Measurements from ENCODE around the gene CHID1.

DNA sequence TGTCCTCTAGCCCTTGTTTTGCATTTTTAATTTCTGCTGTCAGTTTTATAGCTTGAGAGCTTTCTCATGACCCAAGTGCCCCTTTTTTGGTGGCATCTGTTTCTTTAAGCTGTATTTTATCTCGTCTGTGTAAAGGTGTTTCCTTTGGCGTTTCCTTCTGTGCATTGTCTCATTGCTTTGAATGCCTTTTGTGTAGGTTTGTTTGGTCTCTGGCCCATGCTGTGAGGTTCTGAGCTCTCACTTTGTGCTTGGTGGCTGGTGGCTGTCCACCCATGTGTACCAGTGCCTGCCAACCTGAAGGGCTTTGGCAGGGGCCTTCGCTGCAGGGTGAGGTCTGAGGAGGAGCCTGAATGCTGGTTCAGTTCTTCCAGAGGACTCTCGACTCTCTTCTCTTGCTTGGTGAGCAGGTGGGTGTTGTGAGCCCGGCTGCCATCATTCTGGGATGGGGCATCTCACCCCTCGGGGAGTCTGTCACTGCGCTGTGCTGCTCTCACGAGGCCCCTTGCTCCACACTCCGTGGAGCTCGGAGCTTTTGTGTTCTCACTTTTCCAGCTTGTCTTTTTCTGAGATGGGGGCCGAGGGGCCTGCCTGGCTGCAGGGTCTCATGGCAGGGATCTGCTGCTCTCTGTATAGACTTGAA lies 30.0 kb upstream of the CHID1 start:
- TF ChIP-seq POLR2A (IDR thresholded peaks at IDR 0.05; ENCODE audit: extremely low read depth, insufficient read length) (no peak), CTCF (IDR thresholded peaks at IDR 0.05; ENCODE audit: low read depth, low read length) (no peak), MYC (IDR thresholded peaks at IDR 0.05; ENCODE audit: low read depth, low read length) (no peak)
- TF ChIP-seq, protein P1, sequence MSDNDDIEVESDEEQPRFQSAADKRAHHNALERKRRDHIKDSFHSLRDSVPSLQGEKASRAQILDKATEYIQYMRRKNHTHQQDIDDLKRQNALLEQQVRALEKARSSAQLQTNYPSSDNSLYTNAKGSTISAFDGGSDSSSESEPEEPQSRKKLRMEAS (IDR thresholded peaks at IDR 0.05; ENCODE audit: low read depth, low read length), result no peak

Measured in NB4 (cell line).